DND-41 (cell line): ENCODE measurements around the gene DAD1.

Experiments
- ATAC-seq: fragments of 200-7000 bp; cut with Tn5 transposase; 3 replicates; pipeline ENCODE4 v1.9.1; 2021; ENCODE audit warnings: low read depth; ENCODE audit not compliant: insufficient read depth
- DNase-seq: peaks from one replicate; pipeline ENCODE4 v3.0.0-alpha.2; 2020
- H2AFZ ChIP-seq: 2 replicates; pipeline ENCODE4 v1.6.0; 2012; ENCODE audit warnings: low read depth, low read length
- H3K27ac ChIP-seq: 2 replicates; pipeline ENCODE4 v1.5.1; 2012; ENCODE audit warnings: low read length, inconsistent platforms
- H3K27me3 ChIP-seq: fragments of 200-600 bp; sonication (generic); 2 replicates; pipeline ENCODE4 v1.6.0; 2012; ENCODE audit warnings: low read length, mild to moderate bottlenecking, inconsistent platforms; ENCODE audit not compliant: insufficient read depth, poor library complexity
- H3K36me3 ChIP-seq: 2 replicates; pipeline ENCODE4 v1.5.1; 2012; ENCODE audit warnings: low read length, inconsistent platforms; ENCODE audit not compliant: insufficient read depth
- H3K4me1 ChIP-seq: 2 replicates; pipeline ENCODE4 v1.5.1; 2012; ENCODE audit warnings: mild to moderate bottlenecking, low read length; ENCODE audit not compliant: insufficient read depth
- H3K4me2 ChIP-seq: 2 replicates; pipeline ENCODE4 v1.6.0; 2012; ENCODE audit warnings: mild to moderate bottlenecking, moderate library complexity, low read length, inconsistent platforms; ENCODE audit not compliant: insufficient read depth
- H3K4me3 ChIP-seq, 2 experiments: fragments of 200-600 bp in 1 of 2; shearing (Covaris generic) in 1 of 2; 2 replicates each; pipeline ENCODE4 v1.5.1; 2012 to 2016; ENCODE audit warnings: inconsistent platforms in 2 of 2, low read length in 2 of 2, mild to moderate bottlenecking in 2 of 2, low read depth in 1 of 2, moderate library complexity in 1 of 2
- H3K79me2 ChIP-seq: 2 replicates; pipeline ENCODE4 v1.6.0; 2012; ENCODE audit warnings: low read length, inconsistent platforms; ENCODE audit not compliant: insufficient read depth
- H3K9ac ChIP-seq: 2 replicates; pipeline ENCODE4 v1.6.0; 2012; ENCODE audit warnings: low read depth, mild to moderate bottlenecking, inconsistent platforms, low read length, moderate library complexity
- H3K9me3 ChIP-seq: 2 replicates; pipeline ENCODE4 v1.5.1; 2012; ENCODE audit warnings: low read length, moderate library complexity, mild to moderate bottlenecking, inconsistent platforms; ENCODE audit not compliant: insufficient read depth, severe bottlenecking
- H4K20me1 ChIP-seq: 2 replicates; pipeline ENCODE4 v1.6.0; 2012; ENCODE audit warnings: low read length; ENCODE audit not compliant: insufficient read depth
- CTCF ChIP-seq: IDR thresholded peaks from 2 replicates; pipeline ENCODE4 v1.5.1; 2012; ENCODE audit warnings: borderline replicate concordance, low read length, moderate library complexity, mild to moderate bottlenecking; ENCODE audit not compliant: poor library complexity, severe bottlenecking; ENCODE audit errors: extremely low read depth
- EZH2 ChIP-seq: IDR thresholded peaks from 3 replicates; pipeline ENCODE4 v1.6.1; 2012; ENCODE audit warnings: borderline replicate concordance, low read depth, mild to moderate bottlenecking, moderate library complexity, low read length, inconsistent platforms; ENCODE audit not compliant: severe bottlenecking

Gene DAD1

GRCh38 chr14:22558221-22558913, 30.7 kb downstream of the DAD1 start:
- TF ChIP-seq EZH2 (no peak), CTCF (no peak)
- Histone ChIP-seq H3K9me3 (no peaks in the 10 kb centered on the region), H3K4me1 (peaks cover 60% of the 10 kb centered on the region), H3K9ac (no peak overlapping the region), H3K36me3 (no peaks in the 10 kb centered on the region), H4K20me1 (peaks cover 61% of the 10 kb centered on the region), H3K79me2 (no peaks in the 10 kb centered on the region), H3K27ac (no peak overlapping the region), H3K27me3 (peaks cover 19% of the 10 kb centered on the region), H3K4me2 (no peak overlapping the region), H3K4me3 (no peak overlapping the region), H2AFZ (no peak overlapping the region)
- ATAC-seq (no peak), DNase-seq (no peak)

GRCh38 chr14:22557846-22558220, 31.2 kb downstream of the DAD1 start:
- H4K20me1 ChIP-seq: peaks cover 60% of the 10 kb centered on the region
- TF ChIP-seq EZH2: no peak
- H3K27ac ChIP-seq: no peak overlapping the region
- H3K9ac ChIP-seq: no peak overlapping the region
- peaks cover 19% of the 10 kb centered on the region for H3K27me3 ChIP-seq
- H3K4me2 ChIP-seq: no peak overlapping the region
- no peak for DNase-seq
- no peaks in the 10 kb centered on the region for H3K79me2 ChIP-seq
- no peaks in the 10 kb centered on the region for H3K9me3 ChIP-seq
- peaks cover 55% of the 10 kb centered on the region for H3K4me1 ChIP-seq
- no peak overlapping the region for H2AFZ ChIP-seq
- ATAC-seq: no peak
- H3K36me3 ChIP-seq: no peaks in the 10 kb centered on the region
- H3K4me3 ChIP-seq: no peak overlapping the region

- no peak for TF ChIP-seq EZH2
- peak; percentile 96 for TF ChIP-seq CTCF
- Histone ChIP-seq H2AFZ (no peak overlapping the region), H3K9ac (peak overlapping the region; percentile 56), H3K36me3 (no peaks in the 10 kb centered on the region), H3K4me3 (peak overlapping the region in 1 of 2 experiments; percentile 51; a peak in 2 of 4 replicates), H4K20me1 (peaks cover 58% of the 10 kb centered on the region), H3K4me1 (peaks cover 47% of the 10 kb centered on the region), H3K27ac (peak overlapping the region; percentile 84), H3K79me2 (no peaks in the 10 kb centered on the region), H3K4me2 (peak overlapping the region; percentile 69), H3K27me3 (peaks cover 26% of the 10 kb centered on the region), H3K9me3 (no peaks in the 10 kb centered on the region)
- peak; percentile 86 for DNase-seq
- ATAC-seq: peak; percentile 36
These were observed 31.9 kb downstream of the DAD1 start for GRCh38 chr14:22556990-22557623.
